HepG2 (cell line): ENCODE measurements around the gene AGO4. TPM values are rescaled to one million over a fixed set of nuclear protein-coding genes. Genes with fewer than 3 reads are reported as not detected.
"Not testable (repeated sequence)": the region's sequence is repeated elsewhere in the genome, so short reads cannot be mapped to it uniquely, and the experiment has no call there.

Experiments
- ATAC-seq: fragments of 200-7000 bp; cut with Tn5 transposase; 3 replicates; pipeline ENCODE4 v1.9.1; 2020; ENCODE audit warnings: mild to moderate bottlenecking, moderate library complexity
- BruUV-seq: library from RNA; stranded (reverse); fragments of 400-500 nt; replicated peaks from 2 replicates; lab custom pipeline; 2021; lab: Mats Ljungman, UMichigan
- CTCF ChIA-PET: fragments of 300-600 bp; formaldehyde crosslinking; extraction: SDS; loops from one replicate; lab custom pipeline; 2021; ENCODE audit warnings: low total read pairs, inconsistent platforms, low intra/inter-chr PET ratio; lab: Yijun Ruan, JAX
- POLR2A ChIA-PET: fragments of 350-600 bp; sonication (Branson Sonifier 250); formaldehyde crosslinking; loops from one replicate; lab custom pipeline; 2020; ENCODE audit warnings: antibody characterized with exemption, inconsistent platforms; lab: Yijun Ruan, JAX
- DNase-seq: peaks from one replicate; pipeline ENCODE4 v3.0.0-alpha.2; 2015; ENCODE audit warnings: low spot score
- FAIRE-seq: peaks from 3 replicates; lab custom pipeline; 2011; peaks lifted over from hg19 to GRCh38; lab: Jason Lieb, UNC
- H2AFZ ChIP-seq: one replicate; pipeline ENCODE4 v1.6.1; 2011; ENCODE audit warnings: low read length, inconsistent platforms
- H3K27ac ChIP-seq: fragments of 300-600 bp; 3 replicates; pipeline ENCODE4 v1.8.0; 2011; ENCODE audit warnings: mixed run types, mild to moderate bottlenecking, mixed read lengths, low read length, inconsistent platforms; ENCODE audit not compliant: insufficient read depth; ENCODE audit errors: extremely low read length
- H3K27me3 ChIP-seq, 2 experiments: fragments of 200-600 bp in 1 of 2; 2 replicates in 1 of 2; 3 replicates in 1 of 2; pipeline versions ENCODE4 v1.6.0 to v1.8.0; 2011; ENCODE audit warnings: low read length in 2 of 2, mild to moderate bottlenecking in 2 of 2, moderate library complexity in 2 of 2, inconsistent platforms in 1 of 2; ENCODE audit not compliant: insufficient read depth in 2 of 2, control insufficient read depth in 1 of 2
- H3K36me3 ChIP-seq, 2 experiments: fragments of 200-600 bp in 1 of 2; replicated peaks in 1 of 2; 2 replicates in 1 of 2; 3 replicates in 1 of 2; pipeline versions ENCODE4 v1.5.1 to v1.8.0; 2011; ENCODE audit warnings: low read length in 2 of 2, inconsistent platforms in 1 of 2; ENCODE audit not compliant: insufficient read depth in 2 of 2, control insufficient read depth in 1 of 2
- H3K4me1 ChIP-seq: 2 replicates; pipeline ENCODE4 v1.5.1; 2012; ENCODE audit warnings: low read length, inconsistent platforms; ENCODE audit not compliant: insufficient read depth
- H3K4me2 ChIP-seq: 2 replicates; pipeline ENCODE4 v1.6.0; 2011; ENCODE audit warnings: low read depth, low read length, inconsistent platforms
- H3K4me3 ChIP-seq, 3 experiments: fragments of 200-600 bp in 1 of 3; sonication (generic), shearing (Covaris generic) in 1 of 3; replicated peaks in 1 of 3; 2 replicates each; pipeline ENCODE4 v1.5.1; 2011 to 2016; ENCODE audit warnings: low read length in 3 of 3, inconsistent platforms in 2 of 3, low read depth in 2 of 3, mild to moderate bottlenecking in 2 of 3, control low read depth in 1 of 3, mixed read lengths in 1 of 3; ENCODE audit not compliant: insufficient read depth in 1 of 3
- H3K79me2 ChIP-seq: one replicate; pipeline ENCODE4 v1.6.1; 2011; ENCODE audit warnings: low read length, inconsistent platforms; ENCODE audit not compliant: insufficient read depth
- H3K9ac ChIP-seq: 2 replicates; pipeline ENCODE4 v1.6.0; 2011; ENCODE audit warnings: mild to moderate bottlenecking, low read depth, low read length, inconsistent platforms; ENCODE audit not compliant: insufficient read depth
- H3K9me3 ChIP-seq: 2 replicates; pipeline ENCODE4 v1.5.1; 2012; ENCODE audit warnings: mild to moderate bottlenecking, low read length
- H4K20me1 ChIP-seq: 2 replicates; pipeline ENCODE4 v1.6.0; 2011; ENCODE audit warnings: inconsistent platforms, mild to moderate bottlenecking, low read length, moderate library complexity; ENCODE audit not compliant: insufficient read depth
- BCL6 ChIP-seq: IDR thresholded peaks from 2 replicates; pipeline ENCODE4 v1.6.1; 2016; ENCODE audit warnings: missing genetic modification reagents, missing compliant biosample characterization
- ETV5 ChIP-seq: IDR thresholded peaks from 2 replicates; pipeline ENCODE4 v1.6.1; 2018; ENCODE audit warnings: missing biosample characterization, missing genetic modification reagents, inconsistent platforms, borderline replicate concordance
- FOXO1 ChIP-seq: sonication (generic); formaldehyde crosslinking; IDR thresholded peaks from 2 replicates; pipeline ENCODE4 v1.4.0; 2020; ENCODE audit warnings: missing genetic modification reagents
- GABPB1 ChIP-seq: IDR thresholded peaks from 2 replicates; pipeline ENCODE4 v1.6.1; 2016; ENCODE audit warnings: mild to moderate bottlenecking, missing genetic modification reagents, moderate library complexity, missing compliant biosample characterization
- MED1 ChIP-seq: sonication (generic); formaldehyde crosslinking; IDR thresholded peaks from 2 replicates; pipeline ENCODE4 v1.4.0; 2020; ENCODE audit warnings: missing genetic modification reagents
- MIER2 ChIP-seq: IDR thresholded peaks from 2 replicates; pipeline ENCODE4 v1.6.1; 2016; ENCODE audit warnings: missing biosample characterization, missing genetic modification reagents
- NR2F2 ChIP-seq: IDR thresholded peaks from 2 replicates; pipeline ENCODE4 v1.6.1; 2012; ENCODE audit warnings: low read depth, inconsistent platforms, borderline replicate concordance
- TEAD3 ChIP-seq: optimal IDR thresholded peaks from 2 replicates; pipeline ENCODE3; 2016; ENCODE audit warnings: borderline replicate concordance
- ZMYM2 ChIP-seq: sonication (generic); formaldehyde crosslinking; IDR thresholded peaks from 2 replicates; pipeline ENCODE4 v1.8.0; 2022; ENCODE audit warnings: mild to moderate bottlenecking, missing genetic modification reagents
- ZNF460 ChIP-seq: sonication (generic); formaldehyde crosslinking; IDR thresholded peaks from 2 replicates; pipeline ENCODE4 v1.5.1; 2020; ENCODE audit warnings: missing genetic modification reagents, mild to moderate bottlenecking, borderline replicate concordance
- WGBS: methylation state at CpG from one replicate; pipeline ENCODE4 v1.1.6; 2017; ENCODE audit warnings: low lambda C conversion rate; 5-methylcytosine and 5-hydroxymethylcytosine counted together
- in situ Hi-C: cut with HindIII; loops from 2 replicates; pipeline ENCODE4 v1.10.0; 2017; ENCODE audit warnings: low pct_unique_long_range_greater_than_20kb; ENCODE audit not compliant: extremely low pct_ligation_motif_present
- intact Hi-C: fragments of 100-400 bp; cut with micrococcal nuclease; formaldehyde crosslinking; loops from one replicate; pipeline ENCODE4 v1.10.0; 2022; ENCODE audit not compliant: unreplicated experiment
- polyA plus RNA-seq, 8 experiments: library from polyadenylated mRNA; depleted of rRNA in 3 of 8; stranded (reverse) in 7 of 8; unstranded in 1 of 8; fragments of >200 nt; fragmentation: Illumina TruSeq in 4 of 8; extraction: Trizol in 4 of 8; gene quantifications; 2 replicates each; pipeline versions ENCODE4 v1.2.1 to v1.2.3, GENCODE V29; 2011 to 2016; ENCODE audit warnings: low read depth in 4 of 8, missing spikeins in 1 of 8, mixed read lengths in 1 of 8; ENCODE audit not compliant: insufficient read depth in 1 of 8
- total RNA-seq, 5 experiments: library from RNA; depleted of rRNA; stranded (reverse); fragments of >200 nt; fragmentation: Illumina TruSeq; extraction: Trizol; gene quantifications; 2 replicates each; pipeline ENCODE4 v1.2.3, GENCODE V29; 2016; ENCODE audit warnings: low read depth in 1 of 5
- TF ChIP-seq, protein P1 (sequence below): IDR thresholded peaks from 2 replicates; pipeline ENCODE4 v1.6.1; 2016; ENCODE audit warnings: mild to moderate bottlenecking
- TF ChIP-seq, protein P2 (sequence below): IDR thresholded peaks from 2 replicates; pipeline ENCODE4 v1.4.0; 2020; ENCODE audit warnings: mild to moderate bottlenecking, missing genetic modification reagents
- TF ChIP-seq, protein P3 (sequence below): sonication (generic); formaldehyde crosslinking; IDR thresholded peaks from 2 replicates; pipeline ENCODE4 v1.5.0; 2020; ENCODE audit warnings: mild to moderate bottlenecking, missing genetic modification reagents
- TF ChIP-seq, protein P4 (sequence below): sonication (generic); formaldehyde crosslinking; conservative IDR thresholded peaks from 2 replicates; pipeline ENCODE4 v1.4.0; 2020; ENCODE audit warnings: mild to moderate bottlenecking, missing genetic modification reagents, moderate library complexity

Gene AGO4
- total and polyA plus RNA-seq, 2 of the 13 experiments (the other 11 are each of a cell fraction or from before 2014, with no cell fraction given), result 6.0 to 13.8 TPM

DNA sequence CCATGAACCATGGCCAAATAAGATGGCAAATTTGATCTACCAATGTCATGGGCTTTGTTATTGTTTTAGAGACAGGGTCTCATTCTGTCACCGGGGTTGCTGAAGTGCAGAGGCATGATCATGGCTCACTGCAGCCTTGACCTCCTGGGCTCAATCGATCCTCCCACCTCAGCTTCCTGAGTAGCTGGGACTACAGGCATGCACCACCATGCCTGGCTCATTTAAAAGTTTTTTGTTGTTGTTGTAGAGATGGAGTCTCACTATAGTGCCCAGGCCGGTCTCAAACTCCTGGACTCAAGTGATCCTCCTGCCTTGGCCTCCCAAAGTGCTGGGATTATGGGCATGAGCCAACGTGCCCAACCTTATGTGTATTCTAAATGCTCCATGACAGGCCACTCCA is 66.3 kb downstream of the AGO4 start:
- H3K79me2 ChIP-seq, DNase-seq, intact Hi-C loops, FAIRE-seq, H3K27me3 ChIP-seq, H3K4me3 ChIP-seq, H3K9ac ChIP-seq, H2AFZ ChIP-seq, H3K27ac ChIP-seq, in situ Hi-C loops, H3K4me2 ChIP-seq, H3K9me3 ChIP-seq, H3K36me3 ChIP-seq, BruUV-seq, H4K20me1 ChIP-seq, CTCF ChIA-PET, POLR2A ChIA-PET: not testable (repeated sequence)
- peak; percentile 89 for ATAC-seq
- peaks cover 15% of the 10 kb centered on the region for H3K4me1 ChIP-seq
- 7% methylated on average over 4 of the region's 4 CpGs for WGBS
- TF ChIP-seq, protein P1, sequence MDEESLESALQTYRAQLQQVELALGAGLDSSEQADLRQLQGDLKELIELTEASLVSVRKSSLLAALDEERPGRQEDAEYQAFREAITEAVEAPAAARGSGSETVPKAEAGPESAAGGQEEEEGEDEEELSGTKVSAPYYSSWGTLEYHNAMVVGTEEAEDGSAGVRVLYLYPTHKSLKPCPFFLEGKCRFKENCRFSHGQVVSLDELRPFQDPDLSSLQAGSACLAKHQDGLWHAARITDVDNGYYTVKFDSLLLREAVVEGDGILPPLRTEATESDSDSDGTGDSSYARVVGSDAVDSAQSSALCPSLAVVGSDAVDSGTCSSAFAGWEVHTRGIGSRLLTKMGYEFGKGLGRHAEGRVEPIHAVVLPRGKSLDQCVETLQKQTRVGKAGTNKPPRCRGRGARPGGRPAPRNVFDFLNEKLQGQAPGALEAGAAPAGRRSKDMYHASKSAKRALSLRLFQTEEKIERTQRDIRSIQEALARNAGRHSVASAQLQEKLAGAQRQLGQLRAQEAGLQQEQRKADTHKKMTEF, result peak; percentile 33; the same call in 1 of the 2 replicates
- TF ChIP-seq ETV5 (CRISPR knock-in tag), result peak; percentile 79; the same call in 1 of the 2 replicates
- peak; percentile 86; the same call in 1 of the 2 replicates for TF ChIP-seq MIER2 (CRISPR knock-in tag)
- peak; percentile 79; the same call in 1 of the 2 replicates for TF ChIP-seq ZNF460 (CRISPR knock-in tag)
- TF ChIP-seq NR2F2, result 0 out of 2 replicates have a peak, but pooled peaks have one; percentile 20
- TF ChIP-seq MED1, result peak; percentile 31; the same call in 1 of the 2 replicates
- peak; percentile 29; the same call in 1 of the 2 replicates for TF ChIP-seq FOXO1 (CRISPR knock-in tag)
- 0 out of 2 replicates have a peak, but pooled peaks have one; percentile 15 for TF ChIP-seq BCL6 (CRISPR knock-in tag)
- TF ChIP-seq TEAD3 (CRISPR knock-in tag), result peak; percentile 17
- 0 out of 2 replicates have a peak, but pooled peaks have one; percentile 17 for TF ChIP-seq GABPB1 (CRISPR knock-in tag)
- TF ChIP-seq, protein P2, sequence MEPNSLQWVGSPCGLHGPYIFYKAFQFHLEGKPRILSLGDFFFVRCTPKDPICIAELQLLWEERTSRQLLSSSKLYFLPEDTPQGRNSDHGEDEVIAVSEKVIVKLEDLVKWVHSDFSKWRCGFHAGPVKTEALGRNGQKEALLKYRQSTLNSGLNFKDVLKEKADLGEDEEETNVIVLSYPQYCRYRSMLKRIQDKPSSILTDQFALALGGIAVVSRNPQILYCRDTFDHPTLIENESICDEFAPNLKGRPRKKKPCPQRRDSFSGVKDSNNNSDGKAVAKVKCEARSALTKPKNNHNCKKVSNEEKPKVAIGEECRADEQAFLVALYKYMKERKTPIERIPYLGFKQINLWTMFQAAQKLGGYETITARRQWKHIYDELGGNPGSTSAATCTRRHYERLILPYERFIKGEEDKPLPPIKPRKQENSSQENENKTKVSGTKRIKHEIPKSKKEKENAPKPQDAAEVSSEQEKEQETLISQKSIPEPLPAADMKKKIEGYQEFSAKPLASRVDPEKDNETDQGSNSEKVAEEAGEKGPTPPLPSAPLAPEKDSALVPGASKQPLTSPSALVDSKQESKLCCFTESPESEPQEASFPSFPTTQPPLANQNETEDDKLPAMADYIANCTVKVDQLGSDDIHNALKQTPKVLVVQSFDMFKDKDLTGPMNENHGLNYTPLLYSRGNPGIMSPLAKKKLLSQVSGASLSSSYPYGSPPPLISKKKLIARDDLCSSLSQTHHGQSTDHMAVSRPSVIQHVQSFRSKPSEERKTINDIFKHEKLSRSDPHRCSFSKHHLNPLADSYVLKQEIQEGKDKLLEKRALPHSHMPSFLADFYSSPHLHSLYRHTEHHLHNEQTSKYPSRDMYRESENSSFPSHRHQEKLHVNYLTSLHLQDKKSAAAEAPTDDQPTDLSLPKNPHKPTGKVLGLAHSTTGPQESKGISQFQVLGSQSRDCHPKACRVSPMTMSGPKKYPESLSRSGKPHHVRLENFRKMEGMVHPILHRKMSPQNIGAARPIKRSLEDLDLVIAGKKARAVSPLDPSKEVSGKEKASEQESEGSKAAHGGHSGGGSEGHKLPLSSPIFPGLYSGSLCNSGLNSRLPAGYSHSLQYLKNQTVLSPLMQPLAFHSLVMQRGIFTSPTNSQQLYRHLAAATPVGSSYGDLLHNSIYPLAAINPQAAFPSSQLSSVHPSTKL (CRISPR knock-in tag), result peak; percentile 62
- peak; percentile 46; the same call in 1 of the 2 replicates for TF ChIP-seq ZMYM2
- TF ChIP-seq, protein P3, sequence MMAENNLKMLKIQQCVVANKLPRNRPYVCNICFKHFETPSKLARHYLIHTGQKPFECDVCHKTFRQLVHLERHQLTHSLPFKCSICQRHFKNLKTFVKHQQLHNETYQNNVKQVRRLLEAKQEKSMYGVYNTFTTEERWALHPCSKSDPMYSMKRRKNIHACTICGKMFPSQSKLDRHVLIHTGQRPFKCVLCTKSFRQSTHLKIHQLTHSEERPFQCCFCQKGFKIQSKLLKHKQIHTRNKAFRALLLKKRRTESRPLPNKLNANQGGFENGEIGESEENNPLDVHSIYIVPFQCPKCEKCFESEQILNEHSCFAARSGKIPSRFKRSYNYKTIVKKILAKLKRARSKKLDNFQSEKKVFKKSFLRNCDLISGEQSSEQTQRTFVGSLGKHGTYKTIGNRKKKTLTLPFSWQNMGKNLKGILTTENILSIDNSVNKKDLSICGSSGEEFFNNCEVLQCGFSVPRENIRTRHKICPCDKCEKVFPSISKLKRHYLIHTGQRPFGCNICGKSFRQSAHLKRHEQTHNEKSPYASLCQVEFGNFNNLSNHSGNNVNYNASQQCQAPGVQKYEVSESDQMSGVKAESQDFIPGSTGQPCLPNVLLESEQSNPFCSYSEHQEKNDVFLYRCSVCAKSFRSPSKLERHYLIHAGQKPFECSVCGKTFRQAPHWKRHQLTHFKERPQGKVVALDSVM, result peak; percentile 84
- TF ChIP-seq, protein P4, sequence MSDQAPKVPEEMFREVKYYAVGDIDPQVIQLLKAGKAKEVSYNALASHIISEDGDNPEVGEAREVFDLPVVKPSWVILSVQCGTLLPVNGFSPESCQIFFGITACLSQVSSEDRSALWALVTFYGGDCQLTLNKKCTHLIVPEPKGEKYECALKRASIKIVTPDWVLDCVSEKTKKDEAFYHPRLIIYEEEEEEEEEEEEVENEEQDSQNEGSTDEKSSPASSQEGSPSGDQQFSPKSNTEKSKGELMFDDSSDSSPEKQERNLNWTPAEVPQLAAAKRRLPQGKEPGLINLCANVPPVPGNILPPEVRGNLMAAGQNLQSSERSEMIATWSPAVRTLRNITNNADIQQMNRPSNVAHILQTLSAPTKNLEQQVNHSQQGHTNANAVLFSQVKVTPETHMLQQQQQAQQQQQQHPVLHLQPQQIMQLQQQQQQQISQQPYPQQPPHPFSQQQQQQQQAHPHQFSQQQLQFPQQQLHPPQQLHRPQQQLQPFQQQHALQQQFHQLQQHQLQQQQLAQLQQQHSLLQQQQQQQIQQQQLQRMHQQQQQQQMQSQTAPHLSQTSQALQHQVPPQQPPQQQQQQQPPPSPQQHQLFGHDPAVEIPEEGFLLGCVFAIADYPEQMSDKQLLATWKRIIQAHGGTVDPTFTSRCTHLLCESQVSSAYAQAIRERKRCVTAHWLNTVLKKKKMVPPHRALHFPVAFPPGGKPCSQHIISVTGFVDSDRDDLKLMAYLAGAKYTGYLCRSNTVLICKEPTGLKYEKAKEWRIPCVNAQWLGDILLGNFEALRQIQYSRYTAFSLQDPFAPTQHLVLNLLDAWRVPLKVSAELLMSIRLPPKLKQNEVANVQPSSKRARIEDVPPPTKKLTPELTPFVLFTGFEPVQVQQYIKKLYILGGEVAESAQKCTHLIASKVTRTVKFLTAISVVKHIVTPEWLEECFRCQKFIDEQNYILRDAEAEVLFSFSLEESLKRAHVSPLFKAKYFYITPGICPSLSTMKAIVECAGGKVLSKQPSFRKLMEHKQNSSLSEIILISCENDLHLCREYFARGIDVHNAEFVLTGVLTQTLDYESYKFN (CRISPR knock-in tag), result peak; percentile 59
